C4-2B (cell line): ENCODE data around the gene CASD1.

Experiments
- ZFX ChIP-seq: fragments of 450-650 bp; IDR thresholded peaks from 2 replicates; pipeline ENCODE4 v1.6.1; 2017
- TF ChIP-seq, protein P1 (sequence below): fragments of 450-650 bp; conservative IDR thresholded peaks from 2 replicates; pipeline ENCODE4 v1.5.1; 2017; ENCODE audit warnings: mild to moderate bottlenecking

GRCh38 chr7:94491410-94491809 is 18.2 kb upstream of the CASD1 start:
- TF ChIP-seq, protein P1, sequence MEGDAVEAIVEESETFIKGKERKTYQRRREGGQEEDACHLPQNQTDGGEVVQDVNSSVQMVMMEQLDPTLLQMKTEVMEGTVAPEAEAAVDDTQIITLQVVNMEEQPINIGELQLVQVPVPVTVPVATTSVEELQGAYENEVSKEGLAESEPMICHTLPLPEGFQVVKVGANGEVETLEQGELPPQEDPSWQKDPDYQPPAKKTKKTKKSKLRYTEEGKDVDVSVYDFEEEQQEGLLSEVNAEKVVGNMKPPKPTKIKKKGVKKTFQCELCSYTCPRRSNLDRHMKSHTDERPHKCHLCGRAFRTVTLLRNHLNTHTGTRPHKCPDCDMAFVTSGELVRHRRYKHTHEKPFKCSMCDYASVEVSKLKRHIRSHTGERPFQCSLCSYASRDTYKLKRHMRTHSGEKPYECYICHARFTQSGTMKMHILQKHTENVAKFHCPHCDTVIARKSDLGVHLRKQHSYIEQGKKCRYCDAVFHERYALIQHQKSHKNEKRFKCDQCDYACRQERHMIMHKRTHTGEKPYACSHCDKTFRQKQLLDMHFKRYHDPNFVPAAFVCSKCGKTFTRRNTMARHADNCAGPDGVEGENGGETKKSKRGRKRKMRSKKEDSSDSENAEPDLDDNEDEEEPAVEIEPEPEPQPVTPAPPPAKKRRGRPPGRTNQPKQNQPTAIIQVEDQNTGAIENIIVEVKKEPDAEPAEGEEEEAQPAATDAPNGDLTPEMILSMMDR, result no peak
- no peak for TF ChIP-seq ZFX
